HG03064 (cell line): ENCODE measurements around the gene MAGI1.
"Not testable (repeated sequence)": the region's sequence is repeated elsewhere in the genome, so short reads cannot be mapped to it uniquely, and the experiment has no call there.

Experiments
- ATAC-seq: cut with Tn5 transposase; IDR thresholded peaks from one replicate; pipeline ENCODE4 v1.9.1; 2021; ENCODE audit warnings: low read depth; ENCODE audit not compliant: unreplicated experiment

Gene MAGI1

DNA sequence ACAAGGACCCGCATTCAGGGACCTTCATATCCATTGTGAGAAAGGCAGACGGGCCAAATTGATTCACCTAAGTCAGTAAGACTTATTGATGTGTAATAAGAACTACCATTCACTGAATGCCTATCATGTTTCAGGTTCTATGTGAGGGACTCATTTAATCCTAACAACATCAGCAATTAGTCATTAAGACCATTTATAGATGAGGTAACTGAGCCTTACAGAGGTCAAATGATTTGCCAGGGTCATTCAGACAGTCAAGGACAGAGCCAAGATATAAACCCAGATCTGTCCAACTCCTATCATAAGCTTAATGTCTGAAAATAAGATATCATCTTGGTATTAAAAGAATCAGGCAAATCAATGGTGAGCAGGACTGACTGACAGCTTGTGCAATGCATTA, 453.8 kb downstream of the MAGI1 start:
- no peak for ATAC-seq

DNA sequence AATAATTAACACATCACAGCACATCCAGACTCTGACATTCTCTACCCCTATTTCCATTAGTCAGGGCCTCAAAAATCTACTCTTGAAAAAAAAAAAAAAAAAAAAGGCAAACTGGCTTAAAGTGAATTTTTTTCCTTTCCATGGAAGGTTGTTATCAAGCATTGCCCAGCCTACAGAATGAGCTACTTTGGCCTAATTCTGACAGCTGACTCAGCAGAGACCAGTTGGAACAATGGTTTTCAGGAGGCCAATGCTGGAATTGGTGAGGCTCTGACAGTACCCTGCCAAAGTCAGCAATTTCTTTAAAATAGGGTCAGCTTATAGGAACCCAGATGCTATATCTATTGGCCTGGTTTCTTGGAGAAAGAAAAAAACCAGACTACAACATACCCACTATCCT, 454.7 kb downstream of the MAGI1 start:
- no peak for ATAC-seq

DNA sequence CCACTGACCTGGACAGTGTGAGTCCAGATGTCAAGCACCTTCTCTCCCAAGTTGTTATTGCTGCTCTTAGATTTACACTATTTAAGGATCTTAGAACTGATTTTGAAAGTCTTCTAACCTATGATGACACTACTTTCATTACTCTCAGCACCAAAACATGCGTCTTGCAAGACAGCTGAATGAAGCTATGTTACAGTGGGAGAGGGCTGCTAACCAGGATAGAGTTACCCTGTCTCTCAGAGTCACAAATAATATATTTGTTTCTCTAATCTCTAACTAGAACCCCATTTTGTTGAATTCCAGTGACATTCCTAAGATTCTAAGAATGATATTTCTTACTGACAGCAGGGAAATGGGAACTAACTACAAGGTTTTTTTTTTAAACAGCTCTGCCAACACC, 455.5 kb downstream of the MAGI1 start:
- ATAC-seq: no peak

DNA sequence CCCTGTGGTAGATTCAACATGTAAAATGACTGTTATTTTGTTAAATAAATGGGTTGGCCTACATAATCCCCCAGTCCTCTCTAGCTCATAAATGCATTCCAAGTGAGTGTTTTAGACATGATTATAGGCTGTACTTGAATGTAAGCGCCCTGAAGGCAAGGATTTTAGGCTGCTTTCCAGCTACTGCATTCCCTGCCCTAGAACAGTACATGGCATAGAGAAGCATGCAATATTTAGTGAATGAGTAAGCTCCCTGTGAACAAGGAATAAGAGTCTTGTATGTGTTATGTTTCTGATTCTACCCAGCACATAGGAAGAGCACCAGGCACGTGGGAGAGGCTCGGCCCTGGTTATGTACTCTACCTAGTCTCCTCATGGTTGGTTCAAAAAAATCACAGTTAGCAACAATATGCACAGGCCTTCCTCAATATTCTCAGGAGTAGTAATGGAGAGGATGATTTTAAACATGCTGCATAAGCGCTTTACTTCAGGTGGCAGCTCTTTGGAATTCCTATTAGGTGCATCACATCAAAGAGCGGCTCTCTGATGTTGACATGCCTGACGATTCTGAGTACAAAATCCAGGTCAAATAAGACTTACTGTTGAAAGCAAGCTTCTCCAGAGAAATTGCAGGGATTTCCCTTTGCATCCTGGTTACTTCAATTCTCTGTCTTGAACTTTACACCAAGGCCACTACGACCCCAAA, 456.6 kb downstream of the MAGI1 start:
- ATAC-seq: no peak

DNA sequence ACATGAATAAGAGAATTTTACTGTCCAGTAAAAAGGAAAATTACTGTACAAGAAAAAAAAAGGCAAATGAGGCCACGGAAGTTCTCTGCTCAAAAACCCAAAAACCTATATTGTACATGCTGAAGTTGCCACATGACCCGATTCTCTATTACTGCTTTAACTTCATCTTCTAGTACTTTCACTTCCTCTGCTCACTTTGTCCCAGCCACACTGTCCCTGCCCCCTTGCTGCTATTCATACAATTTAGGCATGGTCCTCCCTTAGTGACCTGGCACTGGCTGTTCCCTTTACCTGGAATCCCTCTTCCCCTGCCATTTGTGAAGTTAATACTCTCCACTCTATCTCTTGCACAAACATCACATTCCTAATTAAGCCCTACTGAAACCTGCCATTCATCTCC, 457.4 kb downstream of the MAGI1 start:
- ATAC-seq: no peak

DNA sequence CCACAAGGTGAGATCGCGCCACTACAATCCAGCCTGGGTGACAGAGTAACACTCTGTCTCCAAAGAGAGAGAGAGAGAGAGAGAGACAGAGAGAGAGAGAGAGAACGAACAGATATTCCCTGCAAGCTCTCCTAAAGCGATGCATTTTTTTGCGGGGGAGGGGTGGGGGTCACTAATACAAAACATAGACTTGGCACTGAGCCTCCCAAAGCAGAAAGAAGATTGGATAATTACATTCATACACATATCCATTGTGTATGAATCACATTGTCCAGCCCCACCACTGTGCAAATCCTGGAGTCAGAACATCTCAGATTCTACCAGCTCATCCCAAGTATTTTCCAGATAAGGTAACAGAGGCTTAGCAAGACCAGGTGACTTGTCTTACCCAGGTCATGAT, 459.9 kb downstream of the MAGI1 start:
- no peak for ATAC-seq

DNA sequence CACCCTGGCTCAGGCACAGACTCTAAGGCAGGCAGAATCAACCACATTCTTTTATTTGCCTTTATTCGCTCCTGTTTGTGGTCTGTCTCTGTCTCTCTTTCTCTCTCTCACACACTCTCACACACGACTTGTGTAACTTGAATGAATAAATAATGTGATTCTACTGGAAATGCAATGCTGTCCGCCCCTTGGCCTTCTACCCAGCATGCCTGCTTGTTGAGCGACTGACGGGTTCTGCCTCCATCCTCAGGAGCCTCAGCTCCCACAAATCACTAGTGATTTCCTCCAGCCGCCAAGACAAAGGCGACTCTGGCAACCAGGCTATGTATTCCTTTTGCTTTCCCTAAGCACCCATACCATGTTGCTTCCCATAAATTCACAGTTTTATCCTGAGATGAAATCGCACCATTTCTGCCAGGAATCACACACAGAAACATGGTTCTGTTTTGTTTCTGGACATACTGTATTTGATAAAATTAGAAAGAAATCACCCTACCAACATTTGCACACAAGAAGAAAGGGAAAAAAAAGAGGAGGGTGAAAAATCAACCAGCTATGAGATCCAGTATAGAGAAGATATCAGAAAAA, 460.8 kb downstream of the MAGI1 start:
- no peak for ATAC-seq

DNA sequence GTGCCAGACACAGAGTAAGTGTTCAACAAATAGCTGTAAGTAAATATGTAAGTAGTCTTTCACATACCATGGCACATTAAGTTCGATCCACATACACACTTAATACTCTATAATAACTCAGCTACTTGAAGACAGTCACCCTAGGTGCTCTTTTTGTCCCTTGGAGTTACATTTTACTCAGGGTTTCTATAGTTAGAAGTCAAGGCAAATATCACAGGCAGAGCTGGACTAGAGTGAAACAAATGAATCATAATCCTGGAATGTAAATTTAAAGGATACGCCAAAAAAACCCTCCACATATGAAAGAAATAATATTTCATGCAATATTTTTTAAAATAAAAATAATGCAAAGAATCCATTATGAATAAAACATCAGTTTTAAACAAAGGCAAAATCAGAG, 461.8 kb downstream of the MAGI1 start:
- no peak for ATAC-seq

DNA sequence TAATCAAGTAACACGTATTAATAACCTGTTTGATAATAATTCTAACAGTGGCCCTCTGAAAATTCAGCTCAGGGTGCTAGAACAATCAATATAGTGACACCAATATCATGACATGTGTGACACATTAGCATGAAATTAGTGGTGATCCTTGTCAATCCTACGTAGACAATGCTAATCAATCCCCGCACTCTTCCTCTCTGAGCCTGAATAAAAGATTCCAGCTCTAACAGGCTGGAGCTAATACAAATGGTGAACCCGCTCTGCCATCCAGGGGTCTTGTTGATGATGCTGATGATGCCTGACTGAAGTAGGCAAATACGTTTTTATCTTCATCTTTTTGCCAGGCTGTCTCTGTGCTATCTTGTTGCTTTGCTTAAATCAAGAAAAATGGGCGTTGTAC, 462.5 kb downstream of the MAGI1 start:
- ATAC-seq: no peak

DNA sequence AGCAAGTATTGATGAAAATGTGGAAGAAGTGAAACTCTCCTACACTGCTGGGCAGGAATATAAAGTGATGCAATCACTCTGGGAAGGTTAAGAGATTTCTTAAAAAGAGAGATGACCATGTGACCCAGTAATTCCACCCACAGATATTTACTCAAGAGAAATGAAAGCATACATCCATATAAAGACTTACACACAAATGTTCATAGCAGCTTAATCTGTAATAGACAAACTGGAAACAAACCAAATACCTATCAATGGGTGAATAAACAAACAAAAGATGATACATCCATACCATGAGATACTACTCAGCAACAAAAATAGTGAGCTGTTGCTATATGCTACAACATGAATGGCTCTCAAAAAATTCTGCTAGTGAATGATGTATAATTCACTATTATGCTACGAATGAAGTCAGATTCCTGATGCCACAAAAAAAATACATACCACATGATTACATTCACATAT, 463.3 kb downstream of the MAGI1 start:
- ATAC-seq: no peak

DNA sequence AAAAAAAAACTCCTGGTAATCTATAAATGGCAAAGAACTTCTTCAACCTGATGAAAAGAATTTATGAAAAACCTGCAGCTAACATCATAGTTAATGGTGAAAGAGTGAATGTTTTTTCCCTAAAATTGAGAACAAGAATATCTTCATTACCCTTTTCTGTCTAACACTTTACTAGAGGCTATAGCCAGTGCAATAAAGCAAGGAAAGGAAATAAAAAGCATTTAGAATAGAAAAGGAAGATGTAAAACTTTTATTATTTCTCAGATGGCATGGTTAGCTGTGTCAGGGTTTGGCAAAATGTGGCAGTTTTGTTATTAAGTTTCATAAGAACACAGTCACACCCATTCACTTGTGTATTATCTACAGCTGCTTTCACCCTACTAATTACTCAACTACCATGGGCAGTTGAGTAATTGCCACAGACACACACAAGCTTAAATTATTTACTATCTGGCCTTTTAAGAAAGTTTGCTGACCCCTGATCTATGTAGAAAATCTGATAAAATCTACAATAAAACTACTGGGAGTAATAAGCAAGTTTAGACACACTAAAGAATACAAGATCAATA, 465.1 kb downstream of the MAGI1 start:
- no peak for ATAC-seq

DNA sequence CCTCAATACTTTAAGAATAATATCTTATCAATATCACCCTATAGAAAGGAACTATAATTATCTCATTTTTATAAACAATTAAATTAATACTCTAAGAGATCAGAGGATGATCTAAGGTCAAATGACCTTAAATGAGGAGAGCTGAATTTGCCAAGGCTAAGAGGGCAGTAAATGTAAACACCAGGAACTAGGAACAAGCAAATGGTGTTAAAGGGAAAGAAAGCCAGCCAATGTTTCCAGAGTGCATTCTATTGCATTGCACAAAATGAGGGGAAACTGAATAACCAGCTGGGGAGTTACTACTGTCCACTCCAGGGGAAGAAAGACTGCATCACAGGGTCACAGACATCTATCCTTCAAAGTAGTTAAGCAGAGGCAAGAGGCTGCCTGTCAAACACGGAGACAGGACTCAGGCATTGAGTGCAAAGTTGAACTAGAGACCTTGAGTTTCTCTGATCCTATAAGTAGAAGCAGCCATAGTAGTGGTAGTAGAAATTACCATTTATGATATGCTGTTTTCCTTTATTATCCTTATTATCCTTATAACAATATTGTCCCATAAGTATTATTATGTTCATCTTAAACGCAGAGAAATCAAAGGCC, 466.4 kb downstream of the MAGI1 start:
- no peak for ATAC-seq

DNA sequence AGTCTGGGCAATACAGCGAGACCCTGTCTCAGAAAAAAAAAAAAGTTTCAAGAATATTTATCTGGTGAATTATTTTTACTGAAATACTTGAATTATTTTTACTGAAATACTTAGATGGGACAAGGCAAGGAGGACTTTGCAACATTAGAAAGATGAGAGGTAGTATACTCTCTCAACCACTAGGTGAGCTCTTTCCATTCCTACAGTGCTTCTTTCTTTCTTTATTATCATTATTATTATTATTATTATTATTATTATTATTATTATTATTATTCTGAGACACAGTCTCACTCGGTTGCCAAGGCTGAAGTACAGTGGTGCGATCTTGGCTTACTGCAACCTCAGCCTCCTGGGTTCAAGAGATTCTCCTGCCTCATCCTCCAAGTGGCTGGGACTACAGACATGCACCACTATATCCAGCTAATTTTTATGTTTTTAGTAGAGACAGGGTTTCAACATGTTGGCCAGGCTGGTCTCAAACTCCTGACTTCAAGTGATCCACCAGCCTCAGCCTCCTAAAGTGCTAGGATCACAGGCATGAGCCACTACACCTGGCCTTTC, 468.8 kb downstream of the MAGI1 start:
- no peak for ATAC-seq

DNA sequence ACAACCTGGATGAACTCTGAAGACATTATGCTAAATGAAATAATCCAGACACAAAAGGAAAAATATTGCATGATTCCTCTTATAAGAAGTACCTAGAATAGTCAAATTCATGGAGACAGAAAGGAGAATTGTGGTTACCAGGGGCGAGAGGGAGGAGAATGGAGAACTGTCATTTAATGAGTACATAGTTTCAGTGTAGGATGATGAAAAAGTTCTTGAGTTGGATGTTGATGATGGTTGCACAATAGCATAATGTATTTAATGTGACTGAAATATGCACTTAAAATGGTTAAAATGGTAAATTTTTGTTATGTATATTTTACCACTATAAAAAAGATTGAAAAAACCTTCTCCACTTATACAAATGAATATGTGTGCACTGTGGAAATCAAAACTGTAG, 469.6 kb downstream of the MAGI1 start:
- ATAC-seq: no peak

DNA sequence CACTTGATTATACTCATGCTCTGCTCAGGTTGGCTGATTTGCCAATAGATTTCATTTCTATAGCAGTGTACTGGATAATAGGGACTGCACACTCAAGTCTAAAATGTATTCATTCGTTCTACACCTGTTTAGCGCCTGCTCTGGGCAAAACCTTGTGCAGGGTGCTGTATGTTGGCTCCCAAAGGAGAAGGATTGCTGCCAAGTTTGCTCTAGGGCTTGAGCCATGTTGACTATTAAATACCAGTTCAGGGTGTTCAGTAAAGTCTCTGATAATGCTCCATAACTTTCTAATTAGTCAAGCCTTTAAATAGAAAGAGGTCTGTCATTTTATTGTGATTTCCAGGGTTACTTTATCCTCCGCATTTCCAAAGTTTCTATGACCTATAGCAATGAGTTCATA, 470.2 kb downstream of the MAGI1 start:
- no peak for ATAC-seq

DNA sequence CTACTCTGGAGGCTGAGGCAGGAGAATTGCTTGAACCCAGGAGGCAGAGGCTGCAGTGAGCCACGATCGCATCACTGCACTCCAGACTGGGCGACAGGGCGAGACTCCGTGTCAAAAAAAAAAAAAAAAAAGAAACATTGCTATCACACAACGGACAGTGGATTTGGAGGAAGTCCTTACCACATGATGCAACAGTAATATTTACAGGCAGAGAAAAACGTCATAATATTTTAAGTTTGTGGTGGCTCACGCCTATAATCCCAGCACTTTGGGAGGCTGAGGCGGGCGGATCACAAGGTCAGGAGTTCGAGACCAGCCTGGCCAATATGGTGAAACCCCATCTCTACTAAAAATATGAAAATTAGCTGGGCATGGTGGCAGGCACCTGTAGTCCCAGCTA, 473.0 kb downstream of the MAGI1 start:
- ATAC-seq: not testable (repeated sequence)

DNA sequence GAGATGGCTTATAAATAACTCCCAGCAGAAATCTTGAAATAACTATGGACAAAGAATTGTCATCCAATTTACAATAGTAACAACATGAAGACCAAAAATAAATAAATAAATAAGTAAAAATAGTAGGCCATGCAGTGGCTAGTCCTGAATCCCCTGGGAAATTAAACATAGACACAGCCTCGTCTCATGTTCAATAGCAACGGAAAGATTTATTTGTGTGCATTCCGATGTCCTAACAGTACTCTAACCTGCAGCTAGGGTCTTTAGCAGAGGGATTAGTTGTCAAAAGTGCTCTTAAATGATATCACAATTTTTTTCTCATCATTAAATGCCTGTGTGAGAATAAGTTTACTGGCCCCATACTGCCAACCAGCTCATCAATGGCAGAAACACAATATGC, 474.2 kb downstream of the MAGI1 start:
- no peak for ATAC-seq

DNA sequence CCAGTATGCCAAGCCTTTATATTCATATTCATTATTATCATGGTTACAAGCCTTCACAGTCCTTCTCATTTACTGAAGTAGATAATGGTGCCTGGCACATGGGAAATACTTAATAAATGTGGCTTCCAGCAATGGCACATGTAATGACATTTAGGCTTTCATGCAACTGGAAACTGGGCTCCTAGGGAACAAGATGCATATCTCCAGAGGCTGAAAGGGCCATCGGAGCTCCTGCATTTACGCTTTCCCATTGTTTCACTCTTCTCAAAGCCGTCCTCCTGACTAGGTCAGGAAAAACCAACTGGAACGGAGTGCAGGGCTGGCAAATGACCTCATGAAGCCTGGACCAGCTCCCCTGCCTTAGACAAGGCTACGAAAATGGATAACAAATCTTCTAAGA, 474.9 kb downstream of the MAGI1 start:
- no peak for ATAC-seq

DNA sequence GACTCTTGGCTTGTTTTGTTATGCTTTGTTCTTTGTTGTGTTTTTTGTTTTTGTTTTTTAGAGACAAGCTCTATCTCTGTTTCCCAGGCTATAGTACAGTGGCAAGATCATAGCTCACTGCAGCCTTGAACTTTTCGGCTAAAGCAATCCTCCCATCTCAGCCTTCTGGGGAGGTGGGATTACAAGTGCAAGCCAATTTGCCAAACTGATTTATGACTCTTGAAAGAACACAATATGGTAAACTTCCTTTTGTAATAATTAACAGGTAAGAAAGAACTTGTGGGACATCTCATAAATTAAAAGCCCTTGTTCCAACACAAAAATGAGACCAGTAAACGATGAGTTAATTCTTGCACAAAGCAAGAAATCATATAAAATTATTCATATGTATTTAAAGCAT, 476.3 kb downstream of the MAGI1 start:
- no peak for ATAC-seq

DNA sequence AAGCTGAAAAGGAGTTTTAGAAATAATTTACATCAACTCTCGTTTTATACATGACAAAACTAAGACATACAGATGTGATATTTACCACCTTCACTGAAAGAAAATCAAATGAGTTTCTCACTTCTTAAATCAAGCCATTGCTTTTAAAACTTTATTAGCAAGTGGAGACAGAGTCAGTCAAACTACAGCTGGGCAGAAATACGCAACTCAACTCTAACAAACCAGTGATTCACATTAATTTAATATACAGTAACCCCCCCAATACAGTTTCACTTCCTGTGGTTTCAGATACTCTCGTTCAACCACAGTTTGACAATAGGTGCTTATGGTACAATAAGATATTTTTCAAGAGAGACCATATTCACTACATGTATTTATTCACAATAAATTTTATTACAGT, 477.1 kb downstream of the MAGI1 start:
- no peak for ATAC-seq

DNA sequence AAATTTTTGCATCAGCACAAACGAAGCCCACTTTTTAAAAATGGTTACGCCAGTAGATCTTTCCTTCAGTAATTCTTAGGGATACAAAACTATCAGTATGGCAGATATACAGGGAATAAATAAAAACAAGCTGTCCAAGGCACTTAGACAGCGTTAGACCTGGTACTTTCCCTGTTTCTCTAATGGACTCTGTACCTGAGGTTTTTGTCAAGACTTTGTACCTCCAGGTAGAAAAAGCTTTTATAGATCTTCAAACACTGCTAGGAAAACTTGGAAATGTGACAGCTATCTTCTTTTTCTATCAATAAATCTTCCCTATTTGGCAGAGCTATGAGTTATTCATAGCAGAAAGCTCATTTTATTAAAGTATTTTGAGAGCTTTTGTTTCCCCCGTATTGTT, 477.8 kb downstream of the MAGI1 start:
- ATAC-seq: no peak

DNA sequence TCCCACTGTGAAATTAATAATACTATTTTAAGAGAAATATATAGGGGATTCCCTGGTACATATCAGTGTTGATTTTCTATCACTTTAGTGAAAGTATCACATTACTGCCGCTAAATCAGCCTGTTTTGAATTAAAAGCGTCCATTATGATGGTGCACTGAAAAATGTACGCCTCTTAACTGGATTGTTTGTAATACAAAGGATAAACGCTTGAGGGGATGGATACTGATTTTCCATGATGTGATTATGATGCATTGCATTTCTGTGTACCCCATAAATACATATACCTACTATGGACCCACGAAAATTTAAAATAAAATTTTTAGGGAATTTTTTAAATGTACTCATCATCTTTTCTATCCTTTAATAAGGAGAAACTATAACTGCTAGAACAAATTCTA, 478.6 kb downstream of the MAGI1 start:
- no peak for ATAC-seq
